GM18520 (cell line): ENCODE measurements around the gene CCDC74B.
"Not testable (repeated sequence)": the region's sequence is repeated elsewhere in the genome, so short reads cannot be mapped to it uniquely, and the experiment has no call there.

ENCODE experiments used
- ATAC-seq: cut with Tn5 transposase; IDR thresholded peaks from one replicate; pipeline ENCODE4 v1.9.1; 2021; ENCODE audit not compliant: unreplicated experiment

The CCDC74B gene

DNA sequence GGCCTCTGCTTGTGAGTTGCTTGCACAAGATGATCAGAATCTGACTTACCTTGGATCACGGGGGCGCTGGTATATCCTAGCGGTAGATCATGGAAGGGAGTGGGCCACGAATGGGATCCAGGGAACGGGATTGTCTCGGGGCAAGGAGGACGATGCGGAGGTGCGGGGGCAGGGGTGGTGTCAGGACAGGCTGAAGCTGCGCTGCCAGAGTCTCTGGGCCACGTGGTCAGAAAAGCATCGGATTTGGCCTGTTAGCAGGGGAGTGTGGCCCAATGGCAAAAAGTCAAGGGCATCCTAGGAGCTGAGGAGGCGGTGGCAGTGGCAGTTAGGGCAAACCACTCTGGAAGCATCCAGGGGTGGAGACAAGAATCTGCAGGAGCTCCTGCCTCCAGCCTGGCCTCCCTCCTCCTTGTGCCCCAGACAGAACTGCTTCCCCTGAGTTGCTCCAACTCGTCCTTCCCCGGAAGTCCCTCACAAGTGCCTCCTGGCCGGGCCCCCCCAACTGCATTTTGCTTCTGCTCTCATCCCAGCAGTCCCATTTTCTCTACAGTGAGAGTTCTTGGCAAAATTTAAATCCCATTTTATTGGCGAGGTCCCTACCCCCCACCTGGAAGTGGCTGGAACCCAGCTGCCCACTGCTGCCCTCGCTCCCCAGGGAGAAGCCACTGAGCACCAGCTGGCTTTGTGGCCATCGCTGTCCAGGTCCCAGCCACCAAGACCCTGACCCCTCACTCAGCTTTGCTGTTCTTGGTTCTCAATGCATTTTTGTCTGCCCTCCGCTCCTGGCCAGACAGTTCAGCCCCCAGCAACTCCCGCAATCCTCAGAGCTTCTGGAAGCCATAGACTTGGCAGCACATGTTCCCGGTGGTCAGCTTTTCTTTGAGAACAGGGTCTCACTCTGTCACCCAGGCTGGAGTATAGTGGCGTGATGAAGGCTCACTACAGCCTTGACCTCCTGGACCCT lies 5.6 kb upstream of the CCDC74B start:
- no peak for ATAC-seq

DNA sequence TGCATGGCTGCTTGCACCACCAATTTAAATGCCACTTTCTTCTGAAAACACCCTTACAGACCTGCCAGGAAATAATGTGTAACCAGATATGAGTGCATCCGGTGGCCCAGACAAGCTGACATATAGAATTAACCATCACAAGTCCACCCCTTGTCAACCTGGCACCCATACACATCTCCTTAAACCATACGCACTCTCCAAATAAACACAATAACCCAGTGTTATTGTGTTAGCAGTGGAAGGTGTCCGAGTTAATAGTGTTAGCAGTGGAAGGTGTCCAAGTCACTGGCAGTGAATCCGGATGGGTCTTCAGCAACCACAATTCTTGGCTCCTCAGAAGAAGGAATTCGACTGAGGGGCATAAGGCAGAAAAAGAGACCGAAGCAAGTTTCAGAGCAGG lies 3.6 kb upstream of the CCDC74B start:
- not testable (repeated sequence) for ATAC-seq

DNA sequence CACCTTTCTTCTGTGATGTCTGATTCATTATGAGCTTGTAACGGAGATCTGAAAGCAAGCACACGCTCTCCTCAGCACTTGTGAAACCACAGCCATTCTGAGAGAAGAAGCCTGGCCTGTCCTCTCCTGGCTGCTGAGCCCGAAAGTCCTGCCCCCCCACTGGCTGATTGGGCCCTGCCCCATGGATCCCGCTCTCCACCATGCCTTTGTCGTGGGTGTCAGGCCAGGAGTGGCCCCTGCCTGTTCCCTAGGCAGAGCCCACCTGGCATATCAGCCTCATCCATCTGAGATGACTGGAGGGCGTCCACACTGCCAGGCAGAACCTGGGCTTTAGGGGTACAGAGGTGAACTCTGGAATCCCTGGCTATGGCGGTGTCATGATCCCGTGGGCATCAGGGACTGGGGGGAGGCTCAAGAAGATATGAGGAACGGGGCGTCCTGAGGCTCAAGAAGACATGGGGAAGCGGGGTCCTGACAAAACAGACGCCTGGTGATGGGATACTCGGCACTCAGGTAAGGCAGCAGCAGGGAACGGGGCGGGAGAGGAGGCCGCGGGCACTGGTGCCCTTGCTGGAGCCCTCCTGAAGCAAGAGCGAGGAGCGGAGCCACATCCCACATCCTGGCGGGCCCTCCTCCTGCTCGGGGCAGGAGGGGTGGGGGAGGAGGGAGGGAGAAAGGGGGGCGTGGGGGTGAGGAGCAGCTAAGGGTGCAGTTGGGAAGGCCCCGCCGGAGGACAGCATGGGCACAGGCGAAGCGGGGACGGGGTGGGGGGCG lies 1.5 kb downstream of the CCDC74B start:
- ATAC-seq: not testable (repeated sequence)

DNA sequence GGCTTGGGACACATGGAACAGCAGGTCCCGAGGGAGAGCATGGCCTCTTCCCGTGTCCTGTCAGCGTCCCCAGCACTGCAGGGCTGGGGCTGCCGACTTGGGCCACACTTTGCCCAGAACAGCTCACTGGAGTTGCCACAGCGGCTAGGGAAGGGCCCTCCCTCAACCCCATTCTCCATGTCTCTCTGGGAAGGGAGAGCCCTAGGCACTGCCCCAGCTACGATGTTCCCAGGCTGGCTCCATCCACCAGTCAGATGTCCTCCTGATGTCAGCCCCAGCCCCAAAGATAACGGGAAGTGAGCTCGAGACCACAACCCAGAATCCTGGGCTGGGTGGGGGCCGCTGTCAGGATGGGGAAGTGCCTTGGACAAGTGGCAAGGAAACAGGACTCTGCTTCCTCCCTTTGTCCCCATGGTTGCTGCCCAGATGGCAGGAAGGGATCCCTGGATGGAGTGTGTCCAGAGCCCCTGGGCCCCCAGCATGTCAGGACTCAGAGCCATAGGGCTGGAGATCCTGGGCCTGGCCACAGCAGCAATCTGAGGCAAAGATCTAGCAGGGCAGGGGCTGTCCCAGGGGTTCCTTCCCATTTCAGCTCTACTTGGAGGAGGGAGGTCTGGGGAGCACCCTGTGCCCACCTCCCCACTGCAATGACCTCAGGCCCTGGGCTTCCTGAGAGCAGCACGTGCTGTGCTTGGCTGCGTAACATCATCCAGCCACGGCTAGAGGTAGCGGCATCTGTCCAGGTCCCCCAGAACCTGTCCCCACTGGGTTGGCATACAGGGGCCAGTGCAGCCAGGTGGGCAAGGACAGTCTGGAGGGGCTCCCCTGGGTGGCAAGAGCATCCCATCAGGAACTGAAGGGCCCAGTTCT lies 2.3 kb downstream of the CCDC74B start:
- not testable (repeated sequence) for ATAC-seq

DNA sequence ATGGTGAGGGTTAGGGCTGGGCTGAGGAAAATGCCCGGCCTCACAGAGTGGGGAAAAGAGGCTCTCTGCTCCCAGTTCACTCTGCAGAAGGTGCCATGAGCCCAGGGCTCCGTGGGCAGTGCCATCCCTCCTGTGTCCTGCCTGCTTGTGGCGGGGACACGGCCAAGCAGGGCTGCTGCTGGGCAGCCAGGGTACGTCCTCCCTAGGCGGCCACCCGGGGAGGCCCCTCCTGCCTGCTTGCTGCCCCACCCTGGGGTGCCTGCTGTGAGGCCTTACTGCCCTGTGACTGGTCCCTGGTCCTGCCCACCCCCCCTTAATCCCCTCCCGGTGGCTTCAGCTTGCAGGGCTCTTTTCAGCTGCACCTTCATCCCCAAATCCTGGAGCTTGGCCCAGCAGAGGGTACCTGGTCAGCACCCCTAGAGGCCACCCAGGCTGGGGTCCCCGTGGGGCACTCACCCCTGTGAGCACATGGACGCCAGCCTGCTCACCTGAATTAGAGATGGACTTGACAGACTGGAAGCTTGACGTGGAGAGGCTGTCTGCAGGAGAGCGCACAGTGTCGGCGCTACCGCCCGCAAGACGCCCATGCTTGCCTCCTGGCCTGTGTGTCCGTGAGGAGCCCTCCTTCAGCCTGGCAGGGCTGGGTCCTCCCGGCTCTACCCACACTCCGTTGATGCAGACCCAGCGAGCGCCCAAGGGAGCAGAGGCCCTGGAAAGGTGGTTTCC lies 3.1 kb downstream of the CCDC74B start:
- ATAC-seq: not testable (repeated sequence)

DNA sequence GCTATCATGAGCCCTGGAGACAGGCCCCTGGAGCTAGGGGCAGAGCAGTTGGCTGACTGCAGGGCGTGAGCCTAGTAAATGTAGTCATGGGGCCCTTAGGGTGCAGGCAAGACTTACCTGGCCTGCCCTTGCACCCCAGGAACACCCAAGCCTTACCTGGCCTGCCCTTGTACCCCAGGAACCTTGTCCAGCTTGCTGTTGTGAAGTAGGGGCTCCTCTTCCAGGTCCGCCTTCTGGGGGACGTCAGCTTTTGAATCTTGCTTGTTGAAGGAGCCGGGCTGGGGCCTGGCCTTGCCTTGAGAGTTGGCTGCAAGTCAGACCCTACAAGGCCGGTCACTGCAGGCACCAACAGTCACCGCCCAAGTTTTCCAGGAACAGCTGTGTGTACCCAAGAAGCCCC lies 3.9 kb downstream of the CCDC74B start:
- not testable (repeated sequence) for ATAC-seq

DNA sequence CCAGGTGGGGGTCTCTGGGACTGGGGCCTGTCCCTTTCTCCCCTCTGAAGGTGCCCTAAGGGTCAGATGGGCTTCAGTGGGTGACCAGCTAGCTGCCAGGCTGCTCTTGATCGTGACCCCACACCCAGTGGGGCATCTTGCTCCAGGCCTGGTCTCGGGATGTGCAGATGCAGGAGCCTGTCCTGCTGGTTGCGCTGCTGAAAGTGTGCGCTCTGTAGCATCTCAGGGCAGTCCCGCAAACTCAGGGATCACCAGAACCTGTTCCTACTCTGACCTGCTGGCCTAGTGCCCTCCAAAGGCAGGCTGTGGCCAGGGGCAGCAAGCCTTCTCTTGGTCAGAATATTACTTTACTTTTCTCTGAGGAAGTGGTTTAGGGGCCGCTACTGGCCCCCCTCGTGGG lies 4.4 kb downstream of the CCDC74B start:
- not testable (repeated sequence) for ATAC-seq

DNA sequence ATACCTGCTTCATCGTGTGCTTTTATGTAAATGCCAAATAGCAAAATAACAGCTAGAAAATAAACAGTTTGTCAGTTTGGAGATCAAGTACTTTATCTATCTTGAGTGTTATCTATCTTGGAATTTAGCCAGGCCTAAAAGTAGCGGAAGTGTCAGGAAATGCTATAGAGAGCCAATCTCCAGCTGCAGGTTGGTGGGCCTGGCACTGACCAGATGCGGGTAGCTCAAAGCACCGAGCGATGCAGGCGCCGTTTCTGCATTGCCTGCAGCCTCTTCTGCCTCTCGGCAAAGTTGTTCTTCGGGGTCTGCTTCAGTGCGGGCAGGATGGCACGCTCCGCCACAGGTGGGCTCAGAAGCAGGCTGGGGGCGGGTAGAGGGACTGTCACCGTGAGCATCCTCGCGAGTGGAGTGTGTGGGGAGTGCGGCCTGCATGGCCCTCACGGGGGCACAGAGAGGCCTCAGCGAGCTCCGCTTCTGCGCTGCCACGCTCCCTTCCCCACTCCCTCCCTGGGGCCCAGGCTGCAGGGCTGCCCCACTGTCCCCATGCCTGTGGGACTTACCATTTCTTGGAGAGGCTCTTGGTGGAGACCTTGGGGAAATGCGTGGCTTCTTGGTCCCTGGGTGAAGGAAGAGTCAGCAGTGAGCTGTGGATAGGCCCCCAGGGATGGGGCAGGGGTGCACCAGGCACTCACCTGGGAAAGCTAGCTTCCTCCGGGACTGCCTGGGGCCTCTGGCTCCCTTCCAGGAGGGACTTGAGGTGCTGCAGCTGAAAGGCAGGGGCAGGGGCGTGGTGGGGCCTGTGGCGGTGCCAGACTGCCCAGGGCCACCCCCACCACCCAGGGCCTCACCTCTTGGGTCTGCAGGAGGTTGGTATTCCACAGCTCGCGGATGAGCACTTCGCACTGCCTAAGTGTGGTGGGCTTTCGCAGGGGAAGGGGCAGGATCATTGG lies 5.3 kb downstream of the CCDC74B start:
- ATAC-seq: not testable (repeated sequence)

DNA sequence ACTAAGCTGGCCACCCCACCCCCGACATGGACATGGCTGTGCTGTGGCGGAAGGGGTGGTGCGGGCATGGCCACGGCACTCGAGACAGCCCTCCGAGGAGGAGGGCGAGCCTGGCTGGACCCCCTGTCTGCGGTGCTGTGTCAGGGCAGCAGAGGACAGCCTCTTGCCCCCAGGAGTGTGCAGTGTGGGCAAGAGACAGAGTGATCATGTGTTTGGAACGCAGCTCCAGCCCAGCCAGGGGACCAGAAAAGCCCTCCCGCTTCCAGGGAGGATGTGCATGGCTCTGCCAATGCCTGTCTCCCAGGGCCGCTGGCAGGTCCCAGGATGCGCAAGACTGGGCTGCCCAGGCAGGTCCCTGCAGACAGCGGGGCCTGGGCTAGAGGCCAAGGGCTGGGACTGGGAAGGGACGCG lies 6.1 kb downstream of the CCDC74B start:
- not testable (repeated sequence) for ATAC-seq

DNA sequence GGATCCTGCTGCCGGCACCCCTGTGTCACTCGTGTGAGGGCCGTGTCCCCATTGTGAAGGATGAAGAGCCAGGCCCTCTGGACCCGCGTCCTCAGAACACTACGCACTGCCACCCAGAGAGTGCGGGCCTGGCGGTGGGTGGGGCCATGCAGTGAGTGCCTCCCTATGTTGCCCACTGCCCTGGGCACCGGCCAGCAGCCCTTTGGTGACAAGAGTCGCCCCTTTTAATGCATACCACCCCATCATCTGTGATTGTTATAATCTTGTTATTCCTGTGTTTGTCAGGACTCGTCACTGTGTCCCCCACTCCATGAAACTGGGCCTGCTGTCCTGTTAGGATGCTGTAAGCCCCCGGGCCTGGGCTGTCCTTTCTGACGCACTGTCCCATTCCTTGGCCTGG lies 6.6 kb downstream of the CCDC74B start:
- not testable (repeated sequence) for ATAC-seq

DNA sequence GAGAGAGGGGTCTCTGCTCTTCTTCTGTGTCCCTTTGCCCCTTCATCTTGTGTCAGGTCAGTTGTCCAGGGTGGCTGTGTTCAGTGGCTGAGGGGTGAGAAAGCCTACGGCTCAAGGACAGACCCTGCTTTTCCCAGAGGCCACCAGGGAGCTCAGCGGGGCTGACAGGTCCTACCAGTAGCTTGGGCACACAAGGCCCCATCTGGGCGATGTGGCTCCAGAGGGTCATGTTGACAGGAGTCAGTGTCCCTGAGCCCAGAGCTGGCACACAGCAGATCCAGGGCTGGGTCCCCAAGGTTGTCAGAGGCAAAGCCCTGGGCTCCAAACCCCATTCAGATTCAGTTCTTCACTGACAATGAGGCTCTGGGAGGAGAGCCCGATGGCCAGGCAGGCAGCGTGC lies 7.8 kb downstream of the CCDC74B start:
- ATAC-seq: not testable (repeated sequence)

DNA sequence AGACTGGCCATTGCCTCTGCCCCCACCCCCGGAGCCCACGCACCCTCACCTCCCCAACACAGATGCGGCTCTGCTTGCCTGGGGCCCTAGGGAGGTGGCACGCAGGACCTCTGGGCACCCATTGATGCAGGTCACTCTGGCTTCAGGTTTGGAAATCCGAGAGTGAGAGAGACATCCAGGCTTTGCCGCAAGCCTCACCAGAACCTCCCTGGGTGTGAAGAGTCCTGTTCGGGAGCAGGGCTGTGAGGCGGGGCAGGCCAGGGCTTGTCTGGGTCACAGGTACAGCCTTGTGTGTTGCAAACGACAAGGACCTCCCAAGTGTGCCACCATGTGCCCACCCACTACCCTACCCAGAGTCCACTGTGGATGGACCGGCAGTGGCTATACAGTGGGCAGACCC lies 8.4 kb downstream of the CCDC74B start:
- not testable (repeated sequence) for ATAC-seq

DNA sequence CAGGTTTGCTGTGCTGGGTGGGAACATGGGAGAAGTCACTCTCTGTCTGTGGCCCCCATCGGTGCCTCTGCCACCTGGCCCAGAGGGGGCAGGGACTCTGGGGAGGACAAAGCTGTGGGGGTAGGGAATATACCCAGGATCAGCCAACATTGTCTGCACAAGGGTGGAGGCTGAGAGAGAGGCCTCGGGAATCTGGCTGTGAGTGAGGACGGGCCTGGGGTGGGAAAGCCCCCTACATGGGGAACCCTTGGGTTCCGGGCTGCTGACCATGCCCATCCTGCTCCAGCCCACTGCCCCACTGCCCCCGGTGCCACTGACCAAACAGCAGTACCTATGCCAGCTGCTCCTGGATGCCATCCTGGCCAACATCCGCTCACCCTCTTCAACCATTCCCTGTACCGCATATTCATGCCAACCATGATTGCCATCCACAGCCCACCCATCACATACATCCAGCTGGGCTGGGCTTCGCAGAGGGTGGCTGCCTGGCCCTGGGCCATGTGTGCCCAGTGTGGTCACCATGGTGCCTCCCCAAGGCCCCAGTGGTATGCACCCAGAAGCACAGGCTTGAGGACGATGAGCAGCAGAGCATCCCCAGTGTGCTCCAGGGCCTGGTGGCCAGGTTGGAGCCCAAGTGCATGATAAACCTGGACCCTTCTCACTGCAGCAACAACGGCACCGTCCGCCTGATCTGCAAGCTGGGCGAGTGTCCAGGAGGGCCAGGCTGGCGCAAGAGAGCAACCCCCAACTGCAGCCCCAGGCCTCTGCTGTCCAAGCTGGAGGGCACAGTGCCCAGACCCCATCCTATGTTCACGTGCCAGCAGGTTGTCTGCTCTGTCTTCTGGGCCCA lies 9.0 kb downstream of the CCDC74B start:
- ATAC-seq: no peak

DNA sequence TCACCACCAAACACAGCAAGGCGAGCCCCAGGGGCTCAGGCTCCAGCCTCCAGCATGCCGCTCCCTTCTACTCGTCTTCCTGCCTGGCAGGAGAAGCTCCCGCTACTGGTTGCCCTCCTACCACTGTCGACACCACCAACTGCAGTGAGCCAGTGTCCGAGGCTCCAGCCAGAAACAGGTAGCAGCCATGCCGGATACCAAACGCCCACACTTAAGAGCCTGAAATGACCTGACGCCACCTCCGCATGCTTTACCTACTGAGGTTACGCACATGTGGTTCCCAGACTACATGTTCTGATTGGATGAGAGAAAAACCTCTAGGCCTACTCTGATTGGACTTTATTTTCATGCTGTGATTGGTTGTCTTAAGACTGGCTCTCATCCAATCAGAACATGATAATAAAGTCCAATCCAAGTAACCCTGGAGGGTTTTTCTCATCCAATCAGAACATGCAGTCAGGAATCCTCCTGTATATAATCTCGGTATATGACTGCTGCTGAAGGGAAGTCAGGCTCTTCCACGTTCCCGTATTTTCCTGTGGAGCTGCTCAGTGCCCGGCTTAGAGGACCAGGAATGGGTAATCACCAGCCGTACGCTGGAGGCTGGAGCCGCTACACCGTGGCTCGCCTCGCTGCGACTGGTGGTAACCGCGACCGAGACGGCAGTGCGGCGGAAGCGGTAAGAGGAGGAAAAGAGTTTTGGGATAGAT lies 15.6 kb downstream of the CCDC74B start, which contains the start of gene POTEF:
TSS of gene POTEF (minus strand) at position 103 of the 710 bp plus-strand sequence. CDS start 8,707 bp downstream, outside the sequence.
- ATAC-seq: not testable (repeated sequence)

DNA sequence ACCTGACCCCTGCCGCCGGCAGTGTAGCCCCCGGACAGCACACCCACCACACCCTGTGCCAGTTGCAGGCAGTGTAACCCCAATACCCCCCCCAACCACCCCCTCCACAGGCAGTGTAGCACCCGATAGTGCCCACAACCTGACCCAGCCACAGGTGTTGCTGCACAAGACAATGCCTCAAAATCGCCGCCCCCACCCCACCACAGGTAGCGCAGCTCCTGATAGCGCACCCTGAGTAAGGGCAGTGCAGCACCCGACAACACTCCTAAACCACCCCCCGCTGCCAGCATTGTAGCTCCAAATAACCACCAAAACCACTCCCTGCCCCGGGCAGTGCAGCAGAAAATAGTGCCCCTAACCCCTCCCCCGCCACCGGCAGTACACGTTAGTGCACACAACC lies 16.4 kb downstream of the CCDC74B start:
- ATAC-seq: not testable (repeated sequence)

DNA sequence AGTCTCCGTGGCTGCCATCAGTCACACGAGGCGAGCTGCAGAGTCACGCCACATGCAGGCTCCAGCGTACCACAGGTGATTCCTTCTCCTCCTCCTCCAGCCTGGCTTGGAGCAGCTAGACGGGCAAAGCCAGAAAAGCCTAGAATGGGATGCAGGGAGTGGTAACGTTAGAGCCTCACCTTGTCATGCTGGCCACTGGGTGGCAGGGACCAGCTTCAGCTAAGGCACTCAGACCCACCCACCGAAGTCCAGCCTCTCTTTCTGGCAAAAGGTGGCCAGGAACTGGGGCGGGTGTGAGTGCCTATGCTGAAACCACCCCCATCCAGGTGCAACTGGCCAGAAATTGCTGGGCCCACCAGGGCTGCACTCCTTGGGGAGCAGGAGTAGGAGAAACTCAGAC lies 17.2 kb downstream of the CCDC74B start:
- ATAC-seq: not testable (repeated sequence)

DNA sequence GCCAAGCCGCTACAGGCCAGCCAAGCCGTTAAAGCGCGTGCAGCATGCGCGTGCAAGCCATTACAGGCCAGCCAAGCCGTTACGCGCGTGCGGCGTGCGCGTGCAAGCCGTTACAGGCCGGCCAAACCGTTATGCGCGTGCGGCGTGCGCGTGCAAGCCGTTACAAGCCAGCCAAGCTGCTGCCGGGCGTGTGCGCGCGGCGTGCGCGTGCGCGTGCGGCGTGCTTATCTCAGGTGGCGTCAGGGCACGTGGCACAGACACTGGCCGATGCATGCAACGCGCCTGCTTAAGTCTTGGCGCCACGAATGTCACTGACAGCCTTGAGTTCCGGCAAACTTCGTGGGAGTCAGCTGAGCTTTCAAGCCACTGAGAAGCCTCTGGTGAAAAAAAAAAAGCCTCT lies 24.0 kb downstream of the CCDC74B start:
- not testable (repeated sequence) for ATAC-seq
